ENCODE data around the gene KHDC4. TPM values are rescaled to one million over a fixed set of nuclear protein-coding genes. Genes with fewer than 3 reads are reported as not detected.
A peak's percentile ranks its signal among the peaks of the same experiment; 100 is the strongest.

KHDC4 gene
- total and polyA plus RNA-seq, 2 experiments from 2014 or later, result 47.1 to 57.7 TPM

DNA sequence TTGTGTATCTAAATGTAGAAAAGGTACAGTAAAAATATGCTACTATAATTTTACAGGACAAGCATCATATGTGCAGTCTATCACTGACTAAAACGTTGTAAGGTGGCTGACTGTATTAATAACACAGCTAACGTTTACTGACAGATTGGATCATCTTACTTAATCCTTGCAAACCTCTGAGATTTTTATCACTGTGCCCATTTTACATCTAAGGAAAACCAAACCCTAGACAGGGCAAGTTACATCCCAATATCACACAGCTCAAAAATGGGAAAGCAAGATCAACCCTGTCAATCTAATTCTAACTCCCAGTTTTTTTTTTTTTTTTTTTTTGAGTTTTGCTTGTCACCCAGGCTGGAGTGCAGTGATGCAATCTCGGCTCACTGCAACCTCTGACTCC is 15.6 kb downstream of the KHDC4 start (continued):
- TF ChIP-seq, protein P1, sequence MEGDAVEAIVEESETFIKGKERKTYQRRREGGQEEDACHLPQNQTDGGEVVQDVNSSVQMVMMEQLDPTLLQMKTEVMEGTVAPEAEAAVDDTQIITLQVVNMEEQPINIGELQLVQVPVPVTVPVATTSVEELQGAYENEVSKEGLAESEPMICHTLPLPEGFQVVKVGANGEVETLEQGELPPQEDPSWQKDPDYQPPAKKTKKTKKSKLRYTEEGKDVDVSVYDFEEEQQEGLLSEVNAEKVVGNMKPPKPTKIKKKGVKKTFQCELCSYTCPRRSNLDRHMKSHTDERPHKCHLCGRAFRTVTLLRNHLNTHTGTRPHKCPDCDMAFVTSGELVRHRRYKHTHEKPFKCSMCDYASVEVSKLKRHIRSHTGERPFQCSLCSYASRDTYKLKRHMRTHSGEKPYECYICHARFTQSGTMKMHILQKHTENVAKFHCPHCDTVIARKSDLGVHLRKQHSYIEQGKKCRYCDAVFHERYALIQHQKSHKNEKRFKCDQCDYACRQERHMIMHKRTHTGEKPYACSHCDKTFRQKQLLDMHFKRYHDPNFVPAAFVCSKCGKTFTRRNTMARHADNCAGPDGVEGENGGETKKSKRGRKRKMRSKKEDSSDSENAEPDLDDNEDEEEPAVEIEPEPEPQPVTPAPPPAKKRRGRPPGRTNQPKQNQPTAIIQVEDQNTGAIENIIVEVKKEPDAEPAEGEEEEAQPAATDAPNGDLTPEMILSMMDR (conservative IDR thresholded peaks at IDR 0.05; ENCODE audit: low read depth in 2 of 2), result no peak
- TF ChIP-seq JUNB (IDR thresholded peaks at IDR 0.05; ENCODE audit: unreplicated experiment) (no peak), ZNF114 (CRISPR knock-in tag; IDR thresholded peaks at IDR 0.05) (no peak), STAT1 (IDR thresholded peaks at IDR 0.05; ENCODE audit: unreplicated experiment) (no peak)

DNA sequence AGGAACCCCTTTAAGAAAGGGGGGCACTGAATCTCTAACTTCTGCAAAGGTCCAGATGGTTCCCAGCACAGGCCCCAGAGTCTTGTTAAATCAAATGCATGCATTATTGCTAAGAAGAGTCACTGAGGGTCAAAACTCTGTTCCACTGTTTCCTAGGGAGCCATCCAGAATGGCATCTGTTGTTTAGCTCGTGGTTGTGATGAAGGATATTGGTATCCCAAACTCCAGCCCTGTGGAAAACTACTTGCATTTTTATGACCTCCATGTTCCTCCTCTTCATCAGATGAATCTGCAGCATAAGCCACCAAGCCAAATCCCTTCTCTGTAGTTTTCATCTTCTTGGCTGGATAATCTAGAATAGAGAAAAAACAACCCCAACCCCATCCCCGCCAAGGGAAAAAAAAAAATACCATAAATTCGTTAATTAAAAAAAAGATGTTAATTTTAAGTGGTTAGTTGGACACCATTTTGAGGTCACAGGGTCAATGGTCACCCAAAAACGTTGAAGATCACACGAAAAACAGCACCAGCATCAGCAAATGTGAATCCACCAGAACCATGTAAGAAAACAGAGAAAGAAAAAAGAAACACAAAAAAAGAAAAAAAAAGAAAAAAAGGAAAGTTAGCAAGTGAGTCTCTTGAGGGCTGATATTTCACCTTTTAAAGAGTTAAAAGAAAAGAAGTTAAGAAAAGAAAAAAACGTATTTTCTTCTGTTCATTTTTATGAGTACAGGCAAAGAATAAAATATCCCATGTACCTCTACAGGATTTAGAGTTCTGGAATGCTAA is 20.1 kb downstream of the KHDC4 start:
- H3K27me3 ChIP-seq (ENCODE audit: insufficient read depth), result no peaks in the 10 kb centered on the region
- no peaks in the 10 kb centered on the region for H3K9me2 ChIP-seq (ENCODE audit: insufficient read depth)
- peaks cover 14% of the 10 kb centered on the region for H3K79me2 ChIP-seq (replicated peaks; ENCODE audit: insufficient read depth)
- H2AFZ ChIP-seq, result no peak overlapping the region
- H3K4me1 Mint-ChIP-seq, result peaks cover 13% of the 10 kb centered on the region; the same call in 2 of the 3 replicates
- H3K27ac Mint-ChIP-seq, result no peak overlapping the region
- no peaks in the 10 kb centered on the region for H3K9me3 Mint-ChIP-seq
- no peak overlapping the region for H3K4me2 ChIP-seq
- no peak overlapping the region for H3K4me3 ChIP-seq
- TF ChIP-seq ZNF114 (CRISPR knock-in tag; IDR thresholded peaks at IDR 0.05) (no peak), CREB1 (CRISPR knock-in tag; IDR thresholded peaks at IDR 0.05; ENCODE audit: low read depth) (no peak), JUNB (IDR thresholded peaks at IDR 0.05; ENCODE audit: unreplicated experiment) (no peak)
- TF ChIP-seq, protein P2, sequence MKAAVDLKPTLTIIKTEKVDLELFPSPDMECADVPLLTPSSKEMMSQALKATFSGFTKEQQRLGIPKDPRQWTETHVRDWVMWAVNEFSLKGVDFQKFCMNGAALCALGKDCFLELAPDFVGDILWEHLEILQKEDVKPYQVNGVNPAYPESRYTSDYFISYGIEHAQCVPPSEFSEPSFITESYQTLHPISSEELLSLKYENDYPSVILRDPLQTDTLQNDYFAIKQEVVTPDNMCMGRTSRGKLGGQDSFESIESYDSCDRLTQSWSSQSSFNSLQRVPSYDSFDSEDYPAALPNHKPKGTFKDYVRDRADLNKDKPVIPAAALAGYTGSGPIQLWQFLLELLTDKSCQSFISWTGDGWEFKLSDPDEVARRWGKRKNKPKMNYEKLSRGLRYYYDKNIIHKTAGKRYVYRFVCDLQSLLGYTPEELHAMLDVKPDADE (IDR thresholded peaks at IDR 0.05), result no peak
- H3F3A ChIP-seq (replicated peaks; ENCODE audit: low read depth), result peaks cover 53% of the 10 kb centered on the region
- peaks cover 6% of the 10 kb centered on the region for H3K27me3 Mint-ChIP-seq (ENCODE audit: insufficient read depth, low read depth, poor library complexity)
- ATAC-seq, result no peak
- H3K4me1 ChIP-seq (ENCODE audit: insufficient read depth), result peaks cover 5% of the 10 kb centered on the region; the same call in 1 of the 2 replicates
- no peak for DNase-seq (ENCODE audit: low spot score)
- no peak overlapping the region for H3K27ac ChIP-seq (ENCODE audit: low read depth)
- peaks cover 33% of the 10 kb centered on the region for H4K20me1 ChIP-seq (replicated peaks; ENCODE audit: insufficient read depth)
- H3K36me3 Mint-ChIP-seq (ENCODE audit: low read depth), result peaks cover 81% of the 10 kb centered on the region
- no peak overlapping the region for H3K4me3 Mint-ChIP-seq
- H3K36me3 ChIP-seq (ENCODE audit: insufficient read depth), result peaks cover 61% of the 10 kb centered on the region

DNA sequence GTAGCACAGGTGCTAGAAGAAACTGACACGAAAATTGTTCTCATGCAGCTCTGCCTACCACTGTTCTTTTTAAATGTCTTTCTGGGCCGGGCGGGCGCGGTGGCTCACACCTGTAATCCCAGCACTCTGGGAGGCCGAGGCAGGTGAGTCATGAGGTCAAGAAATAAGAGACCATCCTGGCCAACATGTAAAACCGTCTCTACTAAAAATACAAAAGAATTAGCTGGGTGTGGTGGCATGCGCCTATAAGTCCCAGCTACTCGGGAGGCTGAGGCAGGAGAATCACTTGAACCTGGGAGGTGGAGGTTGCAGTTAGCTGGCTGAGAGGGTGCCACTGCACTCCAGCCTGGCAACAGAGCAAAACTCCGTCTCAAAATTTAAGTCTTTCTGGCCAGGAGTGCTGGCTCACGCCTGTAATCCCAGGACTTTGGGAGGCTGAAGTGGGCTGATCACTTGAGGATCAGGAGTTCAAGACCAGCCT is 22.1 kb downstream of the KHDC4 start:
- H3K27ac Mint-ChIP-seq, result peak overlapping the region; percentile 91
- DNase-seq (ENCODE audit: low spot score) (peak; percentile 29), ATAC-seq (peak; percentile 5; the same call in 2 of the 3 replicates)
- TF ChIP-seq ZNF331 (CRISPR knock-in tag; IDR thresholded peaks at IDR 0.05; ENCODE audit: low read depth) (no peak), STAT1 (IDR thresholded peaks at IDR 0.05; ENCODE audit: unreplicated experiment) (no peak), NANOG (IDR thresholded peaks at IDR 0.05; ENCODE audit: borderline replicate concordance) (no peak), CREB1 (CRISPR knock-in tag; IDR thresholded peaks at IDR 0.05; ENCODE audit: low read depth) (no peak), EZH2phosphoT487 (IDR thresholded peaks at IDR 0.05; ENCODE audit: unreplicated experiment) (no peak), ZNF114 (CRISPR knock-in tag; IDR thresholded peaks at IDR 0.05) (no peak)
- TF ChIP-seq, protein P1 (conservative IDR thresholded peaks at IDR 0.05; ENCODE audit: low read depth in 2 of 2), result no peak
- H3K4me3 Mint-ChIP-seq, result peak overlapping the region; percentile 88
- peaks cover 13% of the 10 kb centered on the region; the same call in 2 of the 3 replicates for H3K4me1 Mint-ChIP-seq
- no peak overlapping the region for H2AFZ ChIP-seq
- H3K4me1 ChIP-seq (ENCODE audit: insufficient read depth), result peaks cover 5% of the 10 kb centered on the region; the same call in 1 of the 2 replicates
- peaks cover 20% of the 10 kb centered on the region for H3K79me2 ChIP-seq (replicated peaks; ENCODE audit: insufficient read depth)
- no peaks in the 10 kb centered on the region for H3K27me3 ChIP-seq (ENCODE audit: insufficient read depth)
- H3K4me2 ChIP-seq, result no peak overlapping the region
- no peaks in the 10 kb centered on the region for H3K9me3 Mint-ChIP-seq
- H3K27me3 Mint-ChIP-seq (ENCODE audit: insufficient read depth, low read depth, poor library complexity), result peaks cover 6% of the 10 kb centered on the region
- H3K27ac ChIP-seq (ENCODE audit: low read depth), result peak overlapping the region; percentile 92
- H4K20me1 ChIP-seq (replicated peaks; ENCODE audit: insufficient read depth), result peaks cover 23% of the 10 kb centered on the region
- peaks cover 43% of the 10 kb centered on the region for H3K36me3 ChIP-seq (ENCODE audit: insufficient read depth)
- H3K9me2 ChIP-seq (ENCODE audit: insufficient read depth), result no peaks in the 10 kb centered on the region
- peaks cover 75% of the 10 kb centered on the region for H3K36me3 Mint-ChIP-seq (ENCODE audit: low read depth)
- H3K4me3 ChIP-seq, result no peak overlapping the region
- H3F3A ChIP-seq (replicated peaks; ENCODE audit: low read depth), result peaks cover 47% of the 10 kb centered on the region

Data from GM23338 (cell line).